GM12872 (cell line): Measurements from ENCODE around the gene CDON.

Experiments used
- TF ChIP-seq, protein P1 (sequence below): IDR thresholded peaks from 3 replicates; pipeline ENCODE4 v1.5.1; 2011; ENCODE audit warnings: low read depth, mild to moderate bottlenecking, low read length, moderate library complexity; ENCODE audit not compliant: insufficient read depth

CDON gene

DNA sequence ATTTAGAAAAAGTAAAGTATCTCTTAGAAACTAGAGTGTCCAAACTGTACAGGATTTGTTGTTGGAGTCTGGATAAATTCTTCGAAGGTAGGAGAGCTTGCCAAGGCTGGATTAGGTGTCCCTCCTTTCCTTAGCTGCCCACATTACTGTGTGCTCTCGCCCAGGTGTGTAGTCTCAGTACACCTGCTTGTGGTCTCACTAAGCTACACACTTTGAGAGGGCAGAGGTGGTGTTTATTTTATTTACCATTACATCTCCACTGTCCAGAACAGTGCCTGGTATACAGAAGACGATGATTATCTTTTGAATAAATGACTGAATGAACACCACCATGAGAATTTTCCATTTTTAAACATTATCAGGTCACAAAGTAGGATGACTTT, 80.3 kb downstream of the CDON start:
- TF ChIP-seq, protein P1, sequence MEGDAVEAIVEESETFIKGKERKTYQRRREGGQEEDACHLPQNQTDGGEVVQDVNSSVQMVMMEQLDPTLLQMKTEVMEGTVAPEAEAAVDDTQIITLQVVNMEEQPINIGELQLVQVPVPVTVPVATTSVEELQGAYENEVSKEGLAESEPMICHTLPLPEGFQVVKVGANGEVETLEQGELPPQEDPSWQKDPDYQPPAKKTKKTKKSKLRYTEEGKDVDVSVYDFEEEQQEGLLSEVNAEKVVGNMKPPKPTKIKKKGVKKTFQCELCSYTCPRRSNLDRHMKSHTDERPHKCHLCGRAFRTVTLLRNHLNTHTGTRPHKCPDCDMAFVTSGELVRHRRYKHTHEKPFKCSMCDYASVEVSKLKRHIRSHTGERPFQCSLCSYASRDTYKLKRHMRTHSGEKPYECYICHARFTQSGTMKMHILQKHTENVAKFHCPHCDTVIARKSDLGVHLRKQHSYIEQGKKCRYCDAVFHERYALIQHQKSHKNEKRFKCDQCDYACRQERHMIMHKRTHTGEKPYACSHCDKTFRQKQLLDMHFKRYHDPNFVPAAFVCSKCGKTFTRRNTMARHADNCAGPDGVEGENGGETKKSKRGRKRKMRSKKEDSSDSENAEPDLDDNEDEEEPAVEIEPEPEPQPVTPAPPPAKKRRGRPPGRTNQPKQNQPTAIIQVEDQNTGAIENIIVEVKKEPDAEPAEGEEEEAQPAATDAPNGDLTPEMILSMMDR, result no peak

GRCh38 chr11:125980436-125980835, 82.2 kb downstream of the CDON start:
- TF ChIP-seq, protein P1, result no peak

GRCh38 chr11:125979511-125979910, 83.2 kb downstream of the CDON start:
- TF ChIP-seq, protein P1, result no peak

DNA sequence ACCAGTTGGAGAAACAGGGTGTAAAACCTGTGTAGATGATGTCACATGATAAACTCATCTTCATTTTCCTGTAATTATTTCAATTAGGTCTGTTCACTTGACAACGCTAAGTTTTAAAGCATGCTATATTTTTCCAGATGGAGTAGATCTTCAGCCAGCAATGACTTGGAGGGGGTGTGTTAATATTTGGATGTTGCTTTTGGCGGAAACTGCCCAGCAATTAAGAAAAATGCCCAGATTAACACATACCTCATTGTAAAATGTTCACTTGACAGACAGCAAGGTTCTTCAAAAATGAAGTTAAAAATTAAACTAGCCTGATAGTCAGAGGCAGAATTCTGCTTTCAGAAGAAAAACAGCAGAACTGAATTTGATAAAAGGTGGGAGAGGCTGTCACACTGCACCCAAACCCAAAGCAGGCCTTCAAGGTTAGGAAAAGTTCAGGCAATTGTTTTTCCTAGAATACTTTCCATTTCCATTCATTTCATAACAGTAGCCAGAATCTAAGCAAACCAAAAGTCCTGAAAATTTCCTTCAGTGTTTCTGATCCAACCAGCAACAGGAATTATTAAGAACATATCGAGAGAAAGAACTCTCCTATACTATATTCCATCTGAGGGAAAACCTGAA, 83.8 kb downstream of the CDON start:
- TF ChIP-seq, protein P1, result no peak

DNA sequence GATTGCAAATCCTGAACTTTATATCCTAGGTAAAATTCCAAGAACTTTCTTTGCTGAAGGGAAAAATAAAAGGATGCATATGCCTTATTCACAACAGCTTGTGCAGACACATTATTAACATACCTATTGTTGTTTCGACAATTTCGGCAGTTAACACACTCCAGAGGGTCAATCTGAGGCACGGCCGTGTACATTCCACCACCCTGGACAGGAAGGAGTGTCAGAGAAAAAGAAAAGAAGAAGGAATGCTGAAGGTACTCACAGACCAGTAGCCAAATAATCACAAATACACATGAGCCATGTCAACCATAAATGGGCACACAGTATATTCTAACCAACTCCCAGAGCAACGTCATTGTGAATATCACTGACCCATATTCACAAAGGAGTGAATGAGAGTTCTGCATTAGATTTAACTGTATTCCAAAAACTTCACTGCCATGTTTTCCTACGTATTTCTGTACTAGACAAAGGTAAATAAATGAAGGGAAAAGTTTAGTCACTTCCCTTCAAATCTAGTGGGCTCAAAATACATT, 84.4 kb downstream of the CDON start:
- TF ChIP-seq, protein P1, result no peak

DNA sequence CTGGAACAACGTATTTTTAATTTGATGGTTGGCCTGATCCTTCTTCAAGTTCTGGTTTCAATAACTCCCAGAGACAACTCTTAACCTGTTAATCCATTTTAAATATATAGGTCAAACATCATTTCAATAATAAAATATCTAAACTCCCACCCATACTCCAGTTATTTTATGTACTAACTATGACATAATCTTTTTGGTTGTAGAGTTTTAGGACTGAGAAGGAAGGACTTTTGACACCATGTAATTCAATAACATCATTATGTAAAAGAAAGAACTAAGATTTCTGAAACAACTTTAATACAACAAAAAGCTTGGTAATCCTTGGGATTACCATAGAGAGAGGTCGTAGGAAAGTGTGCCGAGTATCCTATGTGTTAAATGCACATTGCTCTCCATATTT, 85.3 kb downstream of the CDON start:
- TF ChIP-seq, protein P1, result no peak

- TF ChIP-seq, protein P1, result no peak
Measured at GRCh38 chr11:125976156-125976555, 86.5 kb downstream of the CDON start.
